OCI-LY3 (cell line): ENCODE results near the gene KRI1.
A peak's percentile ranks its signal among the peaks of the same experiment; 100 is the strongest.

Source experiments
- H2AFZ ChIP-seq: fragments of 200-600, 300-600 bp; shearing (Covaris generic); 2 replicates; pipeline ENCODE4 v1.6.0; 2014; ENCODE audit warnings: antibody characterized with exemption, low read depth, low read length
- H3K27ac ChIP-seq: fragments of 200-600, 300-600 bp; sonication (generic); 2 replicates; pipeline ENCODE4 v1.5.1; 2014; ENCODE audit warnings: mild to moderate bottlenecking, low read length, moderate library complexity, mixed read lengths
- H3K27me3 ChIP-seq: fragments of 200-600, 300-600 bp; sonication (generic); 2 replicates; pipeline ENCODE4 v1.6.1; 2014; ENCODE audit warnings: low read depth, low read length, mixed read lengths
- H3K36me3 ChIP-seq: fragments of 200-600, 300-600 bp; sonication (generic); replicated peaks from 2 replicates; pipeline ENCODE3; 2014; ENCODE audit warnings: low read depth, low read length, mixed read lengths
- H3K4me1 ChIP-seq: fragments of 300-600, 200-600 bp; sonication (generic); 2 replicates; pipeline ENCODE4 v1.6.1; 2014; ENCODE audit warnings: low read length, mixed read lengths
- H3K4me2 ChIP-seq: fragments of 200-600, 300-600 bp; sonication (generic); 2 replicates; pipeline ENCODE4 v1.6.1; 2014; ENCODE audit warnings: low read length, mixed read lengths
- H3K4me3 ChIP-seq: fragments of 300-600, 200-600 bp; sonication (generic); 2 replicates; pipeline ENCODE4 v1.5.1; 2014; ENCODE audit warnings: antibody characterized with exemption, mild to moderate bottlenecking, low read length, moderate library complexity
- H3K79me2 ChIP-seq: fragments of 300-600, 200-600 bp; shearing (Covaris generic); 2 replicates; pipeline ENCODE4 v1.6.1; 2014; ENCODE audit warnings: mild to moderate bottlenecking, low read length, mixed read lengths
- H3K9ac ChIP-seq: fragments of 300-600, 200-600 bp; shearing (Covaris generic); 2 replicates; pipeline ENCODE4 v1.6.0; 2014; ENCODE audit warnings: mild to moderate bottlenecking, low read length, moderate library complexity
- H3K9me3 ChIP-seq: fragments of 200-600, 300-600 bp; shearing (Covaris generic); 2 replicates; pipeline ENCODE4 v1.6.1; 2014; ENCODE audit warnings: low read length, mixed read lengths; ENCODE audit not compliant: insufficient read depth
- H4K20me1 ChIP-seq: fragments of 200-600, 300-600 bp; sonication (generic); 2 replicates; pipeline ENCODE4 v1.6.1; 2016; ENCODE audit warnings: low read length, mixed read lengths; ENCODE audit not compliant: insufficient read depth
- CTCF ChIP-seq: fragments of 200-600, 300-600 bp; sonication (generic); IDR thresholded peaks from 2 replicates; pipeline ENCODE4 v1.5.1; 2014; ENCODE audit warnings: antibody characterized with exemption, low read length, low read depth
- EZH2phosphoT487 ChIP-seq: fragments of 200-600 bp; shearing (Covaris generic); IDR thresholded peaks from 2 replicates; pipeline ENCODE4 v1.6.1; 2018; ENCODE audit warnings: antibody characterized with exemption, mixed run types, low read depth

The KRI1 gene

GRCh38 chr19:10565567-10566407 lies at the start of gene KRI1:
TSS of gene KRI1 (minus strand) at chr19:10566010. CDS start at chr19:10565999, 11 bp downstream.
- Histone ChIP-seq H3K4me2 (peak within 1 kb of the TSS; percentile 91), H3K79me2 (peaks cover 26% of the 10 kb centered on the region), H3K36me3 (peaks cover 20% of the 10 kb centered on the region), H3K27me3 (peaks cover 10% of the 10 kb centered on the region; the same call in 1 of the 2 replicates), H3K4me3 (peak within 1 kb of the TSS; percentile 79), H2AFZ (peak within 1 kb of the TSS; percentile 50; the same call in 1 of the 2 replicates), H3K9me3 (no peaks in the 10 kb centered on the region), H3K9ac (peak within 1 kb of the TSS; percentile 81), H3K4me1 (peaks cover 31% of the 10 kb centered on the region), H4K20me1 (no peaks in the 10 kb centered on the region; the same call in none of the 2 replicates), H3K27ac (peak within 1 kb of the TSS; percentile 64)
- no peak for TF ChIP-seq EZH2phosphoT487

- no peak overlapping the region for H3K9ac ChIP-seq
- H3K27me3 ChIP-seq, result no peaks in the 10 kb centered on the region
- H2AFZ ChIP-seq, result no peak overlapping the region
- H3K4me2 ChIP-seq, result no peak overlapping the region
- no peak for TF ChIP-seq CTCF
- TF ChIP-seq EZH2phosphoT487, result no peak
- peaks cover 3% of the 10 kb centered on the region for H3K36me3 ChIP-seq
- H3K27ac ChIP-seq, result no peak overlapping the region
- H3K79me2 ChIP-seq, result peaks cover 3% of the 10 kb centered on the region; the same call in 1 of the 2 replicates
- H3K4me1 ChIP-seq, result no peaks in the 10 kb centered on the region
- H4K20me1 ChIP-seq, result peaks cover 20% of the 10 kb centered on the region; the same call in 1 of the 2 replicates
- no peak overlapping the region for H3K4me3 ChIP-seq
- no peaks in the 10 kb centered on the region for H3K9me3 ChIP-seq
These were observed 46.8 kb upstream of the KRI1 start for GRCh38 chr19:10612499-10613119.

DNA sequence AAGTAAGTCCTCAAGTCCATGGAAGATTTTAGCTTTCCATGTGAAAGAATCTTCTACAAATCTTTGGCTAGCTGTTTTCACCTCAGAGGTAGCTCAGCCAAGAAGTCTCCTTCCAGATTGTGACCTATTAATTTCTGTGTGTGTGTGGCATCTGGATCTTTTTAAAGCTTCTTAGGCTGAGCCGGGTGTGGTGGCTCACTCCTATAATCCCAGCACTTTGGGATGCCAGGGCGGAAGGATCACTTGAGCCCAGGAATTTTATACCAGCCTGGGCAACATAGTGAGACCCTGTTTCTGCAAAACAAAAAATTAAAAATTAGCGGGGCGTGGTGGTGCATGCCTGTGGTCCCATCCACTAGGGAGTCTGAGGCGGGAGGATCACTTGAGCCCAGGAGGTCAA lies 46.1 kb upstream of the KRI1 start:
- Histone ChIP-seq H3K4me3 (no peak overlapping the region), H3K9ac (no peak overlapping the region), H3K4me1 (no peaks in the 10 kb centered on the region), H3K9me3 (no peaks in the 10 kb centered on the region), H3K36me3 (peaks cover 3% of the 10 kb centered on the region), H3K27ac (no peak overlapping the region), H3K4me2 (no peak overlapping the region), H4K20me1 (peaks cover 20% of the 10 kb centered on the region; the same call in 1 of the 2 replicates), H3K27me3 (no peaks in the 10 kb centered on the region), H3K79me2 (peaks cover 3% of the 10 kb centered on the region; the same call in 1 of the 2 replicates), H2AFZ (no peak overlapping the region)
- no peak for TF ChIP-seq EZH2phosphoT487
- no peak for TF ChIP-seq CTCF

- H3K4me2 ChIP-seq, result peak overlapping the region; percentile 97
- peak overlapping the region; percentile 62 for H3K27ac ChIP-seq
- peak overlapping the region; percentile 88 for H3K4me3 ChIP-seq
- peaks cover 14% of the 10 kb centered on the region; the same call in 1 of the 2 replicates for H4K20me1 ChIP-seq
- H3K36me3 ChIP-seq, result no peaks in the 10 kb centered on the region
- no peak overlapping the region for H2AFZ ChIP-seq
- H3K9me3 ChIP-seq, result no peaks in the 10 kb centered on the region
- H3K9ac ChIP-seq, result peak overlapping the region; percentile 93
- TF ChIP-seq EZH2phosphoT487 (no peak), CTCF (no peak)
- peaks cover 22% of the 10 kb centered on the region for H3K4me1 ChIP-seq
- peaks cover 12% of the 10 kb centered on the region for H3K27me3 ChIP-seq
- peaks cover 25% of the 10 kb centered on the region for H3K79me2 ChIP-seq
These were observed 38.7 kb upstream of the KRI1 start for GRCh38 chr19:10604460-10604980.
